Cerebellar nuclear complex (tissue), 1 donor: ENCODE measurements around the gene CADM1.

Source experiments
- DNase-seq, 2 experiments: peaks; one replicate each; lab custom pipeline; 2025; lab: John Stamatoyannopoulos, UW

The CADM1 gene

GRCh38 chr11:115406404-115406803 is 97.8 kb downstream of the CADM1 start:
- no peak for DNase-seq

- no peak for DNase-seq
Observed at GRCh38 chr11:115398333-115399080, 105.7 kb downstream of the CADM1 start.

GRCh38 chr11:115396533-115396932 is 107.7 kb downstream of the CADM1 start:
- DNase-seq: no peak

GRCh38 chr11:115393950-115394349 is 110.3 kb downstream of the CADM1 start:
- no peak for DNase-seq

GRCh38 chr11:115391598-115391997 is 112.6 kb downstream of the CADM1 start:
- no peak for DNase-seq

- no peak for DNase-seq
Observed at GRCh38 chr11:115391160-115391559, 113.1 kb downstream of the CADM1 start.

GRCh38 chr11:115390441-115390840 is 113.8 kb downstream of the CADM1 start:
- no peak for DNase-seq

- no peak for DNase-seq
Observed at GRCh38 chr11:115389790-115390189, 114.4 kb downstream of the CADM1 start.

- peak in 1 of 2 experiments; percentile 24 for DNase-seq
Observed at GRCh38 chr11:115385226-115385625, 119.0 kb downstream of the CADM1 start.

GRCh38 chr11:115384236-115384635 is 120.0 kb downstream of the CADM1 start:
- DNase-seq: no peak

GRCh38 chr11:115383431-115383830 is 120.8 kb downstream of the CADM1 start:
- DNase-seq: no peak

GRCh38 chr11:115379528-115379927 is 124.7 kb downstream of the CADM1 start:
- no peak for DNase-seq

- DNase-seq: no peak
Observed at GRCh38 chr11:115378557-115378956, 125.7 kb downstream of the CADM1 start.

- no peak for DNase-seq
Observed at GRCh38 chr11:115377882-115378296, 126.3 kb downstream of the CADM1 start.

- no peak for DNase-seq
Observed at GRCh38 chr11:115368616-115369015, 135.6 kb downstream of the CADM1 start.

GRCh38 chr11:115366826-115367225 is 137.4 kb downstream of the CADM1 start:
- DNase-seq: no peak

GRCh38 chr11:115365907-115366306 is 138.3 kb downstream of the CADM1 start:
- no peak for DNase-seq

GRCh38 chr11:115364896-115365295 is 139.3 kb downstream of the CADM1 start:
- no peak for DNase-seq

- DNase-seq: no peak
Observed at GRCh38 chr11:115363921-115364320, 140.3 kb downstream of the CADM1 start.

- DNase-seq: no peak
Observed at GRCh38 chr11:115363426-115363825, 140.8 kb downstream of the CADM1 start.

GRCh38 chr11:115362997-115363396 is 141.2 kb downstream of the CADM1 start:
- no peak for DNase-seq

- DNase-seq: no peak
Observed at GRCh38 chr11:115361025-115361424, 143.2 kb downstream of the CADM1 start.

GRCh38 chr11:115360186-115360824 is 143.9 kb downstream of the CADM1 start:
- no peak for DNase-seq

GRCh38 chr11:115357066-115357465 is 147.1 kb downstream of the CADM1 start:
- DNase-seq: no peak
